ENCODE data around the gene TNIP1. TPM values are rescaled to one million over a fixed set of nuclear protein-coding genes. Genes with fewer than 3 reads are reported as not detected.

The TNIP1 gene
- total RNA-seq, 2 experiments from 2014 or later = 110 to 115 TPM

DNA sequence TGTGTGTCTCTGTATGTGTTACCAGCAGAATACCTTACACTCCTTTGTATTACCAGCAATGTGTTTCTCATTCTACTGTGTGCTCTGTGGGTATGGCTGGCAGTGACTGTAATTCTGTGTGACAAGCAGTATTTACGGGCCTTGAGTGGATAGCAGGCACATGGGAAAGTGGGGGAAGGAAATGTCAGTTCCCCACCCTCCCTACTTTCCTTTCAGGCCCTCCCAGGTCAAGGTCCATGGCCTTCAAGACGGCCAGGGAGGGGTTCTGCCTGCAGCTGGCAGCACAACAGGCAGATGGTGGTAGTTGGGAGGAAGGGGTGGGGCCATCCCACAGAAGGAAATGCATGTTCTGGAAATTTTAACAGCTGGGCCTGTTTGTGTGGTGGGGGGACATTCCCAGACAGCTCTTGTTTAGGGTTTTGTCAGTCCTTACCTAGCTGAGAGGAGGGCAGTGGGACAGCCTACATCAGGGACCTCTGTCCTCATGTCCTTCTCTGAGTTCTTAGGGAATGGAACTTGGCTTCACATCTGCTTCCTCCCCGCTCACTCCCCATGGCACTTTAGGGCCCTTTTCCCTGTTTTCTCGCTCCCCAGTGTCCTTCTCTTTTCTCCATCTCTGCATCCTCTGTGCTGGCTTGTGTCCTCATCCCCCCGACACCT is 14.6 kb upstream of the TNIP1 start:
- H3K36me3 Mint-ChIP-seq (ENCODE audit: low read depth) = peaks cover 18% of the 10 kb centered on the region
- no peak overlapping the region for H3K4me3 ChIP-seq (ENCODE audit: low read length)
- TF ChIP-seq, protein P1, sequence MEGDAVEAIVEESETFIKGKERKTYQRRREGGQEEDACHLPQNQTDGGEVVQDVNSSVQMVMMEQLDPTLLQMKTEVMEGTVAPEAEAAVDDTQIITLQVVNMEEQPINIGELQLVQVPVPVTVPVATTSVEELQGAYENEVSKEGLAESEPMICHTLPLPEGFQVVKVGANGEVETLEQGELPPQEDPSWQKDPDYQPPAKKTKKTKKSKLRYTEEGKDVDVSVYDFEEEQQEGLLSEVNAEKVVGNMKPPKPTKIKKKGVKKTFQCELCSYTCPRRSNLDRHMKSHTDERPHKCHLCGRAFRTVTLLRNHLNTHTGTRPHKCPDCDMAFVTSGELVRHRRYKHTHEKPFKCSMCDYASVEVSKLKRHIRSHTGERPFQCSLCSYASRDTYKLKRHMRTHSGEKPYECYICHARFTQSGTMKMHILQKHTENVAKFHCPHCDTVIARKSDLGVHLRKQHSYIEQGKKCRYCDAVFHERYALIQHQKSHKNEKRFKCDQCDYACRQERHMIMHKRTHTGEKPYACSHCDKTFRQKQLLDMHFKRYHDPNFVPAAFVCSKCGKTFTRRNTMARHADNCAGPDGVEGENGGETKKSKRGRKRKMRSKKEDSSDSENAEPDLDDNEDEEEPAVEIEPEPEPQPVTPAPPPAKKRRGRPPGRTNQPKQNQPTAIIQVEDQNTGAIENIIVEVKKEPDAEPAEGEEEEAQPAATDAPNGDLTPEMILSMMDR (IDR thresholded peaks at IDR 0.05) = no peak

DNA sequence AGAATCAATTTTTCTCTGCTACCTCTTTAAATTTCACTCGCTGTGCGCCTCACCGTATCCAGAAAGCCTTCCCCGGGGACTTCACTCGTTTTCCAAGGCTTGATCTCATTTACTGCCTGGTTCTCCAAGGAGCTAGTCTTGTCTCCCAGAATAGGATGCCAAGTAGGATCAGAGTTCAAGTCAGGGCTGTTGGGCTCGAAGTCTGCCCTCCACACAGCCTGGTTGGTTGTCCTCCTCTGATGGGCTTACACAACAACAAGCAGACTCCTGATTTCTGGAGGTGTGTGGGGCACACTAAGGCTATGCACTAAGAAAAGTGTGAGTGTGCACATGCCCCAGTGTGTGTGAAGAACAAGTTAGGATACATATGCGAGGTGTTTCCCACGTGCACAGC is 14.0 kb upstream of the TNIP1 start:
- intact Hi-C loops (cut with DNase I, micrococcal nuclease) = no loop called here
- CTCF ChIA-PET = no interaction called here
- peaks cover 82% of the 10 kb centered on the region for H3K4me1 Mint-ChIP-seq (ENCODE audit: low read depth)
- H3K4me3 ChIP-seq (ENCODE audit: low read length) = peak overlapping the region; percentile 16
- POLR2A ChIA-PET = interaction anchor here (1.1 kb wide), 1 partner anchor 13 kb away, joined by 3 read pairs; no protein-coding TSS in a partner anchor
- H3K4me1 ChIP-seq (ENCODE audit: insufficient read depth, low read length) = peaks cover 63% of the 10 kb centered on the region
- peak overlapping the region; percentile 48 for H3K27ac ChIP-seq (ENCODE audit: low read depth in 1 of 2, low read length in 2 of 2)
- H3K36me3 ChIP-seq (ENCODE audit: insufficient read depth, low read length) = peaks cover 3% of the 10 kb centered on the region
- no peaks in the 10 kb centered on the region for H3K27me3 ChIP-seq (ENCODE audit: control insufficient read depth in 1 of 2, insufficient read depth in 2 of 2, low read length in 2 of 2)
- ATAC-seq (ENCODE audit: poor library complexity) (no peak), DNase-seq (no peak)
- H3K27ac Mint-ChIP-seq = peak overlapping the region; percentile 80
- no peaks in the 10 kb centered on the region for H3K9me3 ChIP-seq (ENCODE audit: control insufficient read depth in 1 of 2, insufficient read depth in 1 of 2, low read length in 2 of 2)
- H3K9me3 Mint-ChIP-seq = no peaks in the 10 kb centered on the region
- no peaks in the 10 kb centered on the region for H3K27me3 Mint-ChIP-seq
- H3K36me3 Mint-ChIP-seq (ENCODE audit: low read depth) = peaks cover 11% of the 10 kb centered on the region
- TF ChIP-seq, protein P1 (IDR thresholded peaks at IDR 0.05) = no peak
- peak overlapping the region; percentile 35 for H3K4me3 Mint-ChIP-seq

More for the DNA sequence above, 14.6 kb upstream of the TNIP1 start:
- H3K27me3 ChIP-seq (ENCODE audit: control insufficient read depth in 1 of 2, insufficient read depth in 2 of 2, low read length in 2 of 2) = no peaks in the 10 kb centered on the region
- CTCF ChIA-PET = interaction anchor here (0.9 kb wide), 1 partner anchor 19 kb away, joined by 3 read pairs; no protein-coding TSS in a partner anchor
- intact Hi-C loops (cut with DNase I, micrococcal nuclease) = no loop called here
- peaks cover 68% of the 10 kb centered on the region for H3K4me1 ChIP-seq (ENCODE audit: insufficient read depth, low read length)
- Mint-ChIP-seq H3K27me3 (no peaks in the 10 kb centered on the region), H3K27ac (peak overlapping the region; percentile 80), H3K4me3 (no peak overlapping the region), H3K9me3 (no peaks in the 10 kb centered on the region), H3K4me1 (ENCODE audit: low read depth) (peaks cover 88% of the 10 kb centered on the region)
- no peaks in the 10 kb centered on the region for H3K9me3 ChIP-seq (ENCODE audit: control insufficient read depth in 1 of 2, insufficient read depth in 1 of 2, low read length in 2 of 2)
- peaks cover 8% of the 10 kb centered on the region for H3K36me3 ChIP-seq (ENCODE audit: insufficient read depth, low read length)
- DNase-seq (no peak), ATAC-seq (ENCODE audit: poor library complexity) (no peak)
- peak overlapping the region; percentile 48 for H3K27ac ChIP-seq (ENCODE audit: low read depth in 1 of 2, low read length in 2 of 2)
- POLR2A ChIA-PET = interaction anchor here (1.1 to 1.6 kb wide), 2 partner anchors 14 to 15 kb away, joined by 3 to 5 read pairs; no protein-coding TSS in a partner anchor

DNA sequence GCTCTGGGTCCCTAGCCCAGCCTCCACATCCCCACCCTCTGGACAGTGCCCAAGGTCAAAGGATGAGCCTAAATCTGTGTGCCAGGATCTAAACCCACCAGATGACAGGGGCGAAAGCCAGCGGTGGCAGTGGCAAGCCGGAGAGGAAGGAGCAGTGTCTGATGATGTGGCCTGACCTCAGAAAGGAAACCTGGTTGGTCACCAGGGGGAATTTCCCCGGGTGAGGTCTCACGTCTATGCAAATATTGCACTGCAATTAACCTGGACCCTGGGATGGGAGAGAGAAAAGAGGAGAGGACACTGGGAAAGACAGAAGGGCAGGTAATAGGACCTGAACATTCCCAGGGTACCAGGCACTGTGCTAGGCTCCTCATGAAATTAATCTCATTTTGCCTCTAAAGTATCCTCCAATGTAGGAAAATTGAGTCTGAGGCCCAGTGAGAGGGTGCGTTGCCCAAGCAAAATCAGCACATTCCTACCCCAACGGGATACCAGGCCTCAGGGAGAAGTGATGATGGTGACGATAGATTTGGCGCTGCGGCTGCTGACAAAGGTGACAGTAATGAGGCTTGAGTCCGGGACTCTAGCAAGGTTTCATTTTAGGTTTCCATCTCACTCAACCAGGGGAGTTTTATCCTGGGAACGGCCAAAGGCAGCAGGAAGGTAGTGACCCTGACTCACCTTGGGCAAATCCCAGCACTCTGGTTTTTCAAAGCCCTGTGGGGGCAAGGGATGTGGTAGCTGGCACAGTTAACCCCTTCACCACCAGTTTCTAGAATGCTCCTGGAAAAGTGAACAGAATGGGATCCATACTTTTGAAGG is 13.4 kb upstream of the TNIP1 start:
- Histone ChIP-seq H3K9me3 (ENCODE audit: control insufficient read depth in 1 of 2, insufficient read depth in 1 of 2, low read length in 2 of 2) (no peaks in the 10 kb centered on the region), H3K4me3 (ENCODE audit: low read length) (peak overlapping the region; percentile 16), H3K4me1 (ENCODE audit: insufficient read depth, low read length) (peaks cover 62% of the 10 kb centered on the region), H3K36me3 (ENCODE audit: insufficient read depth, low read length) (peaks cover 2% of the 10 kb centered on the region), H3K27me3 (ENCODE audit: control insufficient read depth in 1 of 2, insufficient read depth in 2 of 2, low read length in 2 of 2) (no peaks in the 10 kb centered on the region), H3K27ac (ENCODE audit: low read depth in 1 of 2, low read length in 2 of 2) (peak overlapping the region; percentile 48)
- peak overlapping the region; percentile 64 for H3K4me3 Mint-ChIP-seq
- DNase-seq (peak in 8 of 14 experiments; percentile 15 to 88 (median 40)), ATAC-seq (ENCODE audit: poor library complexity) (peak; percentile 47)
- H3K27ac Mint-ChIP-seq = peak overlapping the region; percentile 80
- H3K27me3 Mint-ChIP-seq = no peaks in the 10 kb centered on the region
- H3K9me3 Mint-ChIP-seq = no peaks in the 10 kb centered on the region
- H3K4me1 Mint-ChIP-seq (ENCODE audit: low read depth) = peaks cover 77% of the 10 kb centered on the region
- intact Hi-C loops (cut with DNase I, micrococcal nuclease) = no loop called here
- ChIA-PET POLR2A (interaction anchor here (0.8 to 1.4 kb wide), 6 partner anchors 11 to 32 kb away, joined by 3 to 5 read pairs (median 3); no protein-coding TSS in a partner anchor), CTCF (interaction anchor here (1.2 to 2.5 kb wide), 3 partner anchors 16 to 42 kb away, joined by 3 to 12 read pairs (median 4); no protein-coding TSS in a partner anchor)
- peaks cover 5% of the 10 kb centered on the region for H3K36me3 Mint-ChIP-seq (ENCODE audit: low read depth)
- TF ChIP-seq, protein P1 (IDR thresholded peaks at IDR 0.05) = no peak
